ACC112 (cell line): ENCODE data around the gene KLF9.
"Not testable (repeated sequence)": the region's sequence is repeated elsewhere in the genome, so short reads cannot be mapped to it uniquely, and the experiment has no call there.

ENCODE experiments used
- H2AFZ ChIP-seq: fragments of 200-600 bp; sonication (generic); one replicate; pipeline ENCODE4 v1.6.0; 2017; ENCODE audit warnings: antibody characterized with exemption, low read length; ENCODE audit not compliant: unreplicated experiment
- H3K27ac ChIP-seq: fragments of 200-600 bp; sonication (generic); 2 replicates; pipeline ENCODE4 v1.5.1; 2014; ENCODE audit warnings: low read depth, mild to moderate bottlenecking, antibody characterized with exemption, low read length, moderate library complexity
- H3K27me3 ChIP-seq: fragments of 200-600 bp; sonication (generic); 2 replicates; pipeline ENCODE4 v1.6.1; 2014; ENCODE audit warnings: mild to moderate bottlenecking, antibody characterized with exemption, low read length, moderate library complexity, mixed read lengths; ENCODE audit not compliant: insufficient read depth
- H3K36me3 ChIP-seq: fragments of 200-600 bp; sonication (generic); 2 replicates; pipeline ENCODE4 v1.6.1; 2016; ENCODE audit warnings: mild to moderate bottlenecking, antibody characterized with exemption, low read length, moderate library complexity, mixed read lengths; ENCODE audit not compliant: insufficient read depth
- H3K4me1 ChIP-seq: fragments of 200-600 bp; sonication (generic); one replicate; pipeline ENCODE4 v1.6.1; 2016; ENCODE audit warnings: low read length, mixed read lengths; ENCODE audit not compliant: insufficient read depth, unreplicated experiment, control insufficient read depth
- H3K4me3 ChIP-seq: fragments of 200-600 bp; sonication (generic); 2 replicates; pipeline ENCODE4 v1.5.1; 2014; ENCODE audit warnings: mild to moderate bottlenecking, low read depth, low read length
- H3K79me2 ChIP-seq: fragments of 200-600 bp; sonication (generic); one replicate; pipeline ENCODE4 v1.6.0; 2016; ENCODE audit warnings: low read length; ENCODE audit not compliant: control insufficient read depth, unreplicated experiment, insufficient read depth

Gene KLF9

DNA sequence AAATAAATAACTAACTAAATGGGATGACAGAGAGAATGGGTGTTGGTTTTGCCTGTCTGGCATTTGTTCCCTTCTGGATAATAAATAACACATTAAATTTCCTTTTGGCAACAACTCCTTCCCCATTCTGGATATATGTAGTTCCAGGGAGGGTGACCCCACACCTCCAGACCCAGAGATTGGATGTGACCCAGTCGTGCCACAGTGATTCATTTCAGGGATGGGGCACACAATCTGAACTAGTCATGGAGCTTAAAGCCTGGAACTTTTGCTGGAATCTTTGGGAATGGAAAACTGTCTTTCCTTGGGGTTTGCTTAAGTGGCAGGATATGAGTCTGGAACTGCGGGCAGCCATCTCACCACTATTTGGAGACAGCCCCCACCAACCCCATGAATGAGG lies 11.3 kb downstream of the KLF9 start:
- H3K27me3 ChIP-seq: no peaks in the 10 kb centered on the region
- no peak overlapping the region for H2AFZ ChIP-seq
- 0 out of 2 replicates have a peak overlapping the region, but pooled peaks have one; percentile 38 for H3K4me3 ChIP-seq
- peaks cover 80% of the 10 kb centered on the region for H3K4me1 ChIP-seq
- H3K36me3 ChIP-seq: no peaks in the 10 kb centered on the region
- H3K79me2 ChIP-seq: peaks cover 96% of the 10 kb centered on the region
- H3K27ac ChIP-seq: peak overlapping the region; percentile 57

DNA sequence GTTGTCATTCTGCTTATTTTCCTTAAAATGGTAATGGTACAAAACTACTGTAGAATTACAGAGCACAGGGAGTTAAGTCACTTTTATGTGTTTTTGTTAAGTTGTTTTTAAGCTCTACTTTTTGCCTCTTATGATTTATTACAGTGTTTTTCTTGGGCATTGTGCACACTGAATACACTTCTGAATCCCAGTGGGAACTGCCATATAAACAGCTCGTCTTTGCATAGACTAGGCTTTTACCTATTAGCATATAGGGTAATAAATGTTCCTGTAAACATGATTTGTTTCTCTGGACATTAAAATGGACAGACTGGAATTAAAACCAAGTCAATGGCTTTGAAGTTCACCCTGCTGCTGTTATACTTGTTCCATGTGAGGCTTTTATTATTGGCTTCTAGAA lies 12.2 kb downstream of the KLF9 start:
- Histone ChIP-seq H2AFZ (no peak overlapping the region), H3K79me2 (peaks cover 96% of the 10 kb centered on the region), H3K36me3 (no peaks in the 10 kb centered on the region), H3K4me1 (peaks cover 80% of the 10 kb centered on the region), H3K27ac (peak overlapping the region; percentile 16), H3K4me3 (no peak overlapping the region), H3K27me3 (no peaks in the 10 kb centered on the region)

DNA sequence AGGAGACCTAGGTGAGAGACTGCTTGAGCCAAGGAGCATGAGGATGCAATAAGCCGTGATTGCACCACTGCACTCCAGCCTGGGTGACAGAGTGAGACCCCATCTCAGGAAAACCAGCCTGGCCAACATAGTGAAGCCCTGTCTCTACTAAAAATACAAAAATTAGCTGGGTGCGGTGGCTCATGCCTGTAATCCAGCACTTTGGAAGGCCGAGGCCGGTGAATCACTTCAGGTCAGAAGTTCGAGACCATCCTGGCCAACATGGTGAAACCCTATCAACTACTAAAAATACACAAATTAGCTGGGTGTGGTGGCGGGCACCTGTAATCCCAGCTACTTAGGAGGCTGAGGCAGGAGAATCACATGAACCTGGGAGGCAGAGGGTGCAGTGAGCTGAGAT lies 13.2 kb downstream of the KLF9 start:
- not testable (repeated sequence) for H3K27ac ChIP-seq, H3K36me3 ChIP-seq, H3K27me3 ChIP-seq, H3K4me3 ChIP-seq, H2AFZ ChIP-seq
- Histone ChIP-seq H3K4me1 (peaks cover 74% of the 10 kb centered on the region), H3K79me2 (peaks cover 94% of the 10 kb centered on the region)

DNA sequence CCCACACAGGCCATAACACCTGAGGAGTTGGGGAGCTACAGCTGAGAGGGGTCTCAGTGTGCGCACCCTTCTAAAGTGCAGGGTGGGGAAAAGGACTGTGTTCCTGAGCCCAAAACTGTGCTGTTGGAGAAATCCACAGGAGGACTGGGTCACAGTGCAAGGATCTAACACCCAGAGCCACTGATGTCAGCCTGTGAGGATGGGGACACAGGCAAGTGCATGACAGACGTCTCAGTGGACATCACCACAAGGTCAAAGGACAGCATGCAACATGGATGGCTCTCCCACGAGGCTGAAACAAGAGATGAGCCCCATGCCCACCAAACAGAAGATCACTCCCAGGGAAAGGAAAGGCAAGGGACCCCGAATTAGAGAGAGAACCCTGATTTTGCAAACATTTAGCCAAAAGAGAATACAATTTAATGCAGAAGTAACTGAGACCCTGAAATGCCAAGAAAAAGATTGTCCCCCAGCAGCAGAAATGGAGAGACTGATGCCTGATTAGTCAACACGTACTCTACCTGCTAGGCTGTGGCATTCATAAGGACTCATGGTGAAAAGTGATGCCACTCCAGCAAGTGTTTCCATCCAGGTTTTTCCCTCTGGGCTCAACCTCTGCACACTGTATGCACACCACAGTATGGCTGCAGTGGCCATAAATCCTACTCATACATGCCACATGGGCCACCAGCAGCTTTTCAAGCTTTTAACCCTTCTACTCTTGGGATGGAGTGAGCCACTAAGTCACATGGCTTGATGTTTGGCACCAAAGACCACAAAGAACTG lies 14.2 kb downstream of the KLF9 start:
- no peak overlapping the region for H3K27ac ChIP-seq
- no peak overlapping the region for H2AFZ ChIP-seq
- H3K36me3 ChIP-seq: no peaks in the 10 kb centered on the region
- H3K27me3 ChIP-seq: no peaks in the 10 kb centered on the region
- H3K4me3 ChIP-seq: no peak overlapping the region
- H3K4me1 ChIP-seq: peaks cover 64% of the 10 kb centered on the region
- H3K79me2 ChIP-seq: peaks cover 93% of the 10 kb centered on the region

DNA sequence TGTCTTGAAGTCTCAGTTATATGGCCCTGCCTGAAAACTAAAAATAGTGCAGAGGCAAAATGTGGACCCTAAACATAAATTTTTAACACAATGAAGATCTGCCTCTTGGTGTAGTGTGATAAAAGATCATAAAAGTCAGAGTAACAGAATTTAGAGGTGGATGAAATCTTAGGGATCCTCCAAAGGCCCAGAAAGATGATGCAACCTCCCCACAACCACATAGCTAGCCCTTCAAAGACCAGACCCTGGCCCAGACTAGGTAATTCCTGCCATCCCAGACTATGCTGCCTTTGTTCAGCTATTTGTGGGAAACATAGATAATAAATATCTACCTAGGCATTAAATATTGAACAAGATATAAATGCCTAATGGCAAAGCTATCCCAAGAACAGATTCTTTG lies 15.3 kb downstream of the KLF9 start:
- Histone ChIP-seq H3K27me3 (no peaks in the 10 kb centered on the region), H3K4me1 (peaks cover 63% of the 10 kb centered on the region), H3K79me2 (peaks cover 93% of the 10 kb centered on the region), H2AFZ (no peak overlapping the region), H3K36me3 (no peaks in the 10 kb centered on the region; the same call in 1 of the 2 replicates), H3K4me3 (no peak overlapping the region), H3K27ac (peak overlapping the region; percentile 3; the same call in 1 of the 2 replicates)

DNA sequence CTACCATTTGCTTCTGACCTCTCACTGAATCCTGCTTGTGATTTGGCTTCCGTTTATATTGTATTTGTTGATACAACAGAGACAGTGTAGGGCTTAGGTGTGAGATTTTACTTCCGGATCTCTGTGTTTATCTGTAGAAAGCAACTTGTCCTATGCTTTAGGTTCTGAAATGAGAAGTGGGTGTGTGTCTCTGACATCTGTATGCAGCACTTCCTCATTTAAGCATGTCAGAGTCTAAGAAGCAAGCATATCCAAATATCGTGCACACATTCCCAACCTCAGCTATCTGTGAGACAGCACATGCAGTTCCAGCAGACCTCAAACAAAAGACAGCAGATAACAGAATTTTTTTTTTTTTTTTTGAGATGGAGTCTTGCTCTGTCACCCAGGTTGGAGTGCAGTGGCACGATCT lies 16.3 kb downstream of the KLF9 start:
- peaks cover 93% of the 10 kb centered on the region for H3K79me2 ChIP-seq
- peaks cover 58% of the 10 kb centered on the region for H3K4me1 ChIP-seq
- no peak overlapping the region for H3K4me3 ChIP-seq
- no peaks in the 10 kb centered on the region; the same call in 1 of the 2 replicates for H3K36me3 ChIP-seq
- H2AFZ ChIP-seq: no peak overlapping the region
- no peaks in the 10 kb centered on the region for H3K27me3 ChIP-seq
- no peak overlapping the region for H3K27ac ChIP-seq

DNA sequence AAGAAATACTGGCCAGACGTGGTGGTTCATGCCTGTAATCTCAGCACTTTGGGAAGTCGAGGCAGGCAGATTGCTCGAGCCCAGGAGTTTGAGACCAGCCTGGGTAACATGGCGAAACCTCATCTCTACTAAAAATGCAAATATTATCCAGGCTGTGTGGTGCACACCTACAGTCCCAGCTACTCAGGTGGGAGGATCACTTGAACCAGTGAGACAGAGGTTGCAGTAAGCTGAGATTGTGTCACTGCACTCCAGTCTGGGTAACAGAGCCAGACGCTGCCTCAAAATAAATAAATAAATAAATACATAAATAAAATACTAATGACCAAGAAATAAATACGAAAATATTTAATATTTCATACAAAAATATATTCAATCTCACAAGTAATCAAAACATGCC lies 18.8 kb downstream of the KLF9 start:
- no peak overlapping the region for H2AFZ ChIP-seq
- H3K4me3 ChIP-seq: no peak overlapping the region
- H3K36me3 ChIP-seq: no peaks in the 10 kb centered on the region; the same call in 1 of the 2 replicates
- peaks cover 96% of the 10 kb centered on the region for H3K79me2 ChIP-seq
- no peak overlapping the region for H3K27ac ChIP-seq
- no peaks in the 10 kb centered on the region for H3K27me3 ChIP-seq
- peaks cover 67% of the 10 kb centered on the region for H3K4me1 ChIP-seq

DNA sequence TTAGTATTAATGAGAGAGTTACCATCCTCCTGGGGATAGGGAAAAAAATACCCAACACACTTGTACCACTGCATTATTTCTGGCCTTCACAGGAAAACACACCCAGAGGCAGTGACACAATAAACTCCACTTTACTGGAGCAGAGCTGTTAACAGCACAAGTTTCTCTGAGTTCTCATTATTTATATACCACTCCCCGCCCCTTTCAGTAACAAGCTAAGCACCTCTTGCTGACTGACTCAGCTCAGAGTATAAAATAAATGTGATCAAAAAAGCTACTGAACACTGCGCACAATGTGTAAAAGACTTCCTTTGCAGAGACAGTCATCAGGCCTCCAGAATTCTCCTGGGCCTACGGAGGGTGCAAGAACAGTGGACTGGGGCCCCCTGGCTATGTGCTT lies 21.6 kb downstream of the KLF9 start:
- H3K27ac ChIP-seq: no peak overlapping the region; the same call in 1 of the 2 replicates
- H3K36me3 ChIP-seq: peaks cover 3% of the 10 kb centered on the region; the same call in 1 of the 2 replicates
- no peaks in the 10 kb centered on the region for H3K27me3 ChIP-seq

DNA sequence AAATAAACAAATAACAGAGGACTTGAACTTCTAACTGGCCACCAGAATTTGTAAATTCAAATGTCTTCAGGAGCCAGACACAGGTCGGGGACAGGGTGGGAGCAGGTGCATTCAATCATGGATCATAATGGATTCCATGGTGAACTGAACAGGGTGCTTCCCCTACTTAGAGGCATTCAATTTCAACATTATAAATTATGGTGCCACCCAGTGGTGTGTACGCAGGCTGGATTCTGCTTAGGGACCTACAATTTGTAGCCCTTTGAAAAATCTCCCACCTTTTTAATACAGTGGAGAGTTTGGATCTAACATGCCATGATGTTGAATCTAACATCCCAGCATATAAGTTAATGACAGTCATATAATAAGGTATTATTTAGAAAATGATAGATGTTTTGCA lies 22.3 kb downstream of the KLF9 start:
- Histone ChIP-seq H3K4me3 (no peak overlapping the region), H3K27me3 (no peaks in the 10 kb centered on the region), H3K36me3 (peaks cover 3% of the 10 kb centered on the region; the same call in 1 of the 2 replicates), H3K27ac (peak overlapping the region; percentile 37; the same call in 1 of the 2 replicates), H3K79me2 (peaks cover 95% of the 10 kb centered on the region), H2AFZ (no peak overlapping the region), H3K4me1 (peaks cover 55% of the 10 kb centered on the region)

More for the DNA sequence above, 21.6 kb downstream of the KLF9 start:
- H3K4me3 ChIP-seq: no peak overlapping the region
- peaks cover 96% of the 10 kb centered on the region for H3K79me2 ChIP-seq
- H2AFZ ChIP-seq: no peak overlapping the region
- H3K4me1 ChIP-seq: peaks cover 61% of the 10 kb centered on the region

DNA sequence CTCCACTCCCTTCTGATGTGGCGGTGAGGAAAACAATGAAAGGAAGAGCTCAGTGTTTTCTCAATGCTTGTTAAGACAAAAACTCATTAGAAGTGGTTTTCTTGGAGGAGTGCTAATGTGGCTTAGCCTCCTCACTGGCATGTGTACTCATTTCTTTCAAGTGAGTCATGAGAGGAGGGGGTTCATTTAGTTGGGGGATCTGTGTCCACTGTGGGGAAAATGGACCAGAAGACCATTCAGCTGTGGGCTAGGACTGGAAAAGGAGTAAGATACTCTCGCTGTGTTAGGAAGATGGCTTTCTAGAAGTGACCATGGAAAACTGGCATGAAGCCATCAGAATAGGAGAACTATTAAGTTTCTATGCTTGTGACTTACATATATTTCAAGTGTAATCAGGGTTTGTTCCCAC lies 23.5 kb downstream of the KLF9 start:
- peak overlapping the region; percentile 37 for H3K27ac ChIP-seq
- H3K4me3 ChIP-seq: no peak overlapping the region; the same call in 1 of the 2 replicates
- no peak overlapping the region for H2AFZ ChIP-seq
- H3K27me3 ChIP-seq: no peaks in the 10 kb centered on the region
- H3K4me1 ChIP-seq: peaks cover 52% of the 10 kb centered on the region
- H3K36me3 ChIP-seq: peaks cover 15% of the 10 kb centered on the region
- H3K79me2 ChIP-seq: peaks cover 97% of the 10 kb centered on the region
